OCI-LY1 (cell line): ENCODE results near the gene PGA4.

ENCODE experiments used
- EZH2 ChIP-seq: fragments of 200-600 bp; sonication (generic), shearing (Covaris generic); IDR thresholded peaks from 2 replicates; pipeline ENCODE4 v1.8.0; 2017; ENCODE audit warnings: borderline replicate concordance, mixed run types, mild to moderate bottlenecking, antibody characterized with exemption, low read length, moderate library complexity, mixed read lengths
- TF ChIP-seq, protein P1 (sequence below): fragments of 200-600 bp; sonication (generic), shearing (Covaris generic); IDR thresholded peaks from 2 replicates; pipeline ENCODE4 v1.5.1; 2017; ENCODE audit warnings: mild to moderate bottlenecking, antibody characterized with exemption, low read length, moderate library complexity, mixed read lengths

DNA sequence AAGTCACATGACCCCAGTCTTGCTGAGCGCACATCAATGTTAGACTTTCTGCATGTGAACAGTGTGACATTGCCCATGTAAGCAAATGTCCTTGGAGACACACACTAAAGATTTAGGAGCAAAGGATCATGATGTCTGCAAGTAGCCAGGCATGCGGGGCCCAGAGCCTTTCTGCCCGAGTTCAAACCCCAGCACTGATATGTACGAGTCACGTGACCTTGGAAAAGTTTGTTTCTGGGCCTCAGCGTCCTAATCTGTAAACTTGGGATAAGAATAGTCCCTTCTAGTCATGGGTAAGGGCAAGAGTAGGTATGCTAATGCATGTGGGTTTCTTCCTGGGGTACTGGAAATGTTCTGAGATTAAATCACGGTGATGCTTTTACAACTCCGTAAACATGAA is 35.6 kb upstream of the PGA4 start:
- TF ChIP-seq, protein P1, sequence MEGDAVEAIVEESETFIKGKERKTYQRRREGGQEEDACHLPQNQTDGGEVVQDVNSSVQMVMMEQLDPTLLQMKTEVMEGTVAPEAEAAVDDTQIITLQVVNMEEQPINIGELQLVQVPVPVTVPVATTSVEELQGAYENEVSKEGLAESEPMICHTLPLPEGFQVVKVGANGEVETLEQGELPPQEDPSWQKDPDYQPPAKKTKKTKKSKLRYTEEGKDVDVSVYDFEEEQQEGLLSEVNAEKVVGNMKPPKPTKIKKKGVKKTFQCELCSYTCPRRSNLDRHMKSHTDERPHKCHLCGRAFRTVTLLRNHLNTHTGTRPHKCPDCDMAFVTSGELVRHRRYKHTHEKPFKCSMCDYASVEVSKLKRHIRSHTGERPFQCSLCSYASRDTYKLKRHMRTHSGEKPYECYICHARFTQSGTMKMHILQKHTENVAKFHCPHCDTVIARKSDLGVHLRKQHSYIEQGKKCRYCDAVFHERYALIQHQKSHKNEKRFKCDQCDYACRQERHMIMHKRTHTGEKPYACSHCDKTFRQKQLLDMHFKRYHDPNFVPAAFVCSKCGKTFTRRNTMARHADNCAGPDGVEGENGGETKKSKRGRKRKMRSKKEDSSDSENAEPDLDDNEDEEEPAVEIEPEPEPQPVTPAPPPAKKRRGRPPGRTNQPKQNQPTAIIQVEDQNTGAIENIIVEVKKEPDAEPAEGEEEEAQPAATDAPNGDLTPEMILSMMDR = no peak
- no peak for TF ChIP-seq EZH2
